GM11168 (cell line): ENCODE results near the gene ARID3B.

ENCODE experiments used
- in situ Hi-C: fragments of 300-500 bp; cut with MboI; formaldehyde crosslinking; loops from one replicate; pipeline ENCODE4 v1.12.0; 2022; ENCODE audit warnings: low sequenced_read_pairs; ENCODE audit not compliant: unreplicated experiment

ARID3B gene

GRCh38 chr15:74599156-74599555, 58.1 kb downstream of the ARID3B start:
- in situ Hi-C loops, result no loop called here

GRCh38 chr15:74603026-74603788, 62.2 kb downstream of the ARID3B start:
- in situ Hi-C loops, result no loop called here

GRCh38 chr15:74603789-74604705, 63.0 kb downstream of the ARID3B start:
- in situ Hi-C loops, result no loop called here

GRCh38 chr15:74604983-74605794, 64.2 kb downstream of the ARID3B start:
- in situ Hi-C loops, result no loop called here

- in situ Hi-C loops, result no loop called here
Measured at GRCh38 chr15:74605795-74606150, 64.8 kb downstream of the ARID3B start.

- in situ Hi-C loops, result no loop called here
Measured at GRCh38 chr15:74608786-74609185, 67.8 kb downstream of the ARID3B start.

- in situ Hi-C loops, result no loop called here
Measured at GRCh38 chr15:74609938-74610301, 68.9 kb downstream of the ARID3B start.

- in situ Hi-C loops, result no loop called here
Measured at GRCh38 chr15:74610302-74610951, 69.4 kb downstream of the ARID3B start.

- in situ Hi-C loops, result no loop called here
Measured at GRCh38 chr15:74611341-74611740, 70.3 kb downstream of the ARID3B start.

GRCh38 chr15:74611834-74612233, 70.8 kb downstream of the ARID3B start:
- in situ Hi-C loops, result no loop called here

GRCh38 chr15:74612677-74613076, 71.7 kb downstream of the ARID3B start:
- in situ Hi-C loops, result no loop called here

- in situ Hi-C loops, result no loop called here
Measured at GRCh38 chr15:74613089-74613952, 72.3 kb downstream of the ARID3B start.

- in situ Hi-C loops, result no loop called here
Measured at GRCh38 chr15:74613953-74614743, 73.1 kb downstream of the ARID3B start.

- in situ Hi-C loops, result no loop called here
Measured at GRCh38 chr15:74614744-74615507, 73.9 kb downstream of the ARID3B start.

- in situ Hi-C loops, result no loop called here
Measured at GRCh38 chr15:74615508-74616365, 74.7 kb downstream of the ARID3B start, which contains the start of gene CLK3. Gene CLK3, plus strand, starts transcription at chr15:74615836. Its CDS starts 3,361 bp downstream, at chr15:74619197.

- in situ Hi-C loops, result no loop called here
Measured at GRCh38 chr15:74616366-74616939, 75.4 kb downstream of the ARID3B start.
